LNCAP (cell line): ENCODE data around the gene SRSF12.

Experiments
- CTCF ChIP-seq: fragments of 450-650 bp; IDR thresholded peaks from 2 replicates; pipeline ENCODE4 v1.5.1; 2017; ENCODE audit warnings: mild to moderate bottlenecking

Gene SRSF12

GRCh38 chr6:89118931-89119330 lies 1.1 kb upstream of the SRSF12 start:
- no peak for TF ChIP-seq CTCF

GRCh38 chr6:89116702-89117101 lies 1.2 kb downstream of the SRSF12 start:
- no peak for TF ChIP-seq CTCF

- TF ChIP-seq CTCF = no peak
Measured at GRCh38 chr6:89111933-89112332, 5.9 kb downstream of the SRSF12 start.

GRCh38 chr6:89110284-89110683 lies 7.6 kb downstream of the SRSF12 start:
- no peak for TF ChIP-seq CTCF

GRCh38 chr6:89100114-89100513 lies 17.8 kb downstream of the SRSF12 start:
- no peak for TF ChIP-seq CTCF

GRCh38 chr6:89098461-89098860 lies 19.4 kb downstream of the SRSF12 start:
- TF ChIP-seq CTCF = no peak

- TF ChIP-seq CTCF = no peak
Measured at GRCh38 chr6:89087881-89088280, 30.0 kb downstream of the SRSF12 start.
